ENCODE data around the gene SMARCAD1. TPM values are rescaled to one million over a fixed set of nuclear protein-coding genes. Genes with fewer than 3 reads are reported as not detected.

SMARCAD1 gene
- total RNA-seq, 1 experiment from 2014 or later, result 57.1 TPM

GRCh38 chr4:94221916-94222315 lies 14.3 kb downstream of the SMARCAD1 start:
- Histone ChIP-seq H3K23me2 (ENCODE audit: insufficient read length, low read depth, low read length, poor library complexity, severe bottlenecking) (no peaks in the 10 kb centered on the region), H3K27me3 (ENCODE audit: insufficient read depth, low read length) (no peaks in the 10 kb centered on the region), H3K9me3 (ENCODE audit: control insufficient read depth, low read depth, low read length) (no peaks in the 10 kb centered on the region), H3K56ac (ENCODE audit: insufficient read length, low read depth, low read length) (no peak overlapping the region), H2BK120ac (ENCODE audit: low read depth, low read length, poor library complexity, severe bottlenecking) (no peak overlapping the region), H2BK15ac (ENCODE audit: low read depth, low read length) (no peak overlapping the region), H3K4me2 (ENCODE audit: insufficient read depth, insufficient read length, low read length) (no peak overlapping the region), H2BK20ac (ENCODE audit: low read depth, low read length, poor library complexity, severe bottlenecking) (no peak overlapping the region), H2AFZ (ENCODE audit: low read length) (no peak overlapping the region), H3K27ac (ENCODE audit: insufficient read length, low read depth, low read length) (no peak overlapping the region), H3K18ac (ENCODE audit: insufficient read length, low read depth, low read length) (no peak overlapping the region), H3T11ph (ENCODE audit: low read length) (no peak overlapping the region), H4K8ac (replicated peaks; ENCODE audit: insufficient read length, low read depth, low read length) (no peak overlapping the region), H2BK12ac (ENCODE audit: insufficient read length, low read depth, low read length) (no peak overlapping the region), H3K4me1 (ENCODE audit: insufficient read depth, low read length) (no peaks in the 10 kb centered on the region), H3K14ac (ENCODE audit: insufficient read depth, low read length) (no peak overlapping the region), H3K79me2 (ENCODE audit: insufficient read depth, low read length) (no peaks in the 10 kb centered on the region; the same call in 1 of the 2 replicates), H4K91ac (ENCODE audit: insufficient read length, low read depth, low read length) (no peak overlapping the region), H4K5ac (ENCODE audit: insufficient read length, low read depth, low read length) (no peak overlapping the region), H3K9ac (ENCODE audit: extremely low read depth, insufficient read length, low read length) (no peak overlapping the region), H4K20me1 (ENCODE audit: control insufficient read depth, insufficient read depth, insufficient read length) (no peaks in the 10 kb centered on the region), H3K79me1 (ENCODE audit: insufficient read depth, low read depth, low read length, poor library complexity, severe bottlenecking) (peaks cover 3% of the 10 kb centered on the region), H3K23ac (ENCODE audit: insufficient read length, low read depth, low read length) (no peak overlapping the region), H2AK5ac (ENCODE audit: insufficient read length, low read length) (no peak overlapping the region), H2BK5ac (ENCODE audit: insufficient read length, low read length) (no peak overlapping the region), H3K4ac (ENCODE audit: low read depth, low read length) (no peak overlapping the region)
- no CpG with 5 or more reads among the region's 1 CpG for WGBS (ENCODE audit: extremely low coverage, insufficient read length, low lambda C conversion rate)
- DNase-seq, result no peak
- Mint-ChIP-seq H3K9me3 (no peaks in the 10 kb centered on the region), H3K36me3 (ENCODE audit: insufficient read depth in 1 of 3, low read depth in 3 of 3) (peaks cover 12 to 56% (median 44%) of the 10 kb centered on the region in 3 experiments; a peak in 6 of 7 replicates), H3K4me3 (no peak overlapping the region), H3K27me3 (ENCODE audit: low read depth) (no peaks in the 10 kb centered on the region), H3K4me1 (no peaks in the 10 kb centered on the region), H3K27ac (no peak overlapping the region; a peak in 1 of 7 replicates)
- TF ChIP-seq CTCF (conservative IDR thresholded peaks at IDR 0.05), result no peak
